Activated naive CD4-positive, alpha-beta T cell treated with Interleukin-2 at 50 U/mL for 16 hours (primary cell): ENCODE measurements around the gene POU2AF1.

Experiments
- DNase-seq: peaks from one replicate; pipeline ENCODE4 v3.0.0-alpha.2; 2020

Gene POU2AF1

DNA sequence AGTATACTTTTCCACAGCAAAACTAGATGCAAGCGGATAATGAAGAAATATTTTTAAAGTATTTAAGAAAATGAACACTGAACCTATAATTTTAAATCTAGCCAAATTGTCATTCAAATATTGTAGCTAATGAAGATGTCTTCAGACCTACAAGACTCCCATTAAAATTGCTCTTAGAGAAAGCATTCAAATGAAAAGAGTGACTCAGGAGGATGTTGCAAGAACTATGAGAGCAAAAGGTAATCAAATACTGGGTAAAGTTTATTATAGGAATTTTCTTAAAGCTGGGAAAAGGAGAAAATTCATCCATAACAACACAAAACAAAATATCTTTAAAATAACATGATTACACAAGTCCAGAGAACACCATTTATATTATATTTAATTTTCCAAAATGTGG is 5.4 kb upstream of the POU2AF1 start:
- DNase-seq: no peak

DNA sequence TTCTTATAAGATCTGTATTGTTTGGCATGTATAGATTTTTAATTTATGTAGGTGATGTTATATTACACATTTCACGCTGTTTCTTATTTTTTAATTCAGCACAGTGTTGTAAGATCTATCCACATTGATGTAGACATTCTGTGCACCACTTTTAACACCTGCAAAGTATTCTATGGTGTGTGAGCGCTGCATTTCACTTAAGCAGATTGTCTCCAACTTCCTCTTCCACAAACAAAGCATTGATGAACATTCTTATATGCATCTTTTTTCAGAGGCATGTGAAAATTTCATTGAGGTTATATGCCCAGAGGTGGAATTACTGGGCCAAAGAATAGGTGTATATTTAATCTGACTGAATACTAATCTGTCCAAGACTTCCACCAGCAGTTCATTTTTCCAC is 3.4 kb upstream of the POU2AF1 start:
- DNase-seq: no peak

DNA sequence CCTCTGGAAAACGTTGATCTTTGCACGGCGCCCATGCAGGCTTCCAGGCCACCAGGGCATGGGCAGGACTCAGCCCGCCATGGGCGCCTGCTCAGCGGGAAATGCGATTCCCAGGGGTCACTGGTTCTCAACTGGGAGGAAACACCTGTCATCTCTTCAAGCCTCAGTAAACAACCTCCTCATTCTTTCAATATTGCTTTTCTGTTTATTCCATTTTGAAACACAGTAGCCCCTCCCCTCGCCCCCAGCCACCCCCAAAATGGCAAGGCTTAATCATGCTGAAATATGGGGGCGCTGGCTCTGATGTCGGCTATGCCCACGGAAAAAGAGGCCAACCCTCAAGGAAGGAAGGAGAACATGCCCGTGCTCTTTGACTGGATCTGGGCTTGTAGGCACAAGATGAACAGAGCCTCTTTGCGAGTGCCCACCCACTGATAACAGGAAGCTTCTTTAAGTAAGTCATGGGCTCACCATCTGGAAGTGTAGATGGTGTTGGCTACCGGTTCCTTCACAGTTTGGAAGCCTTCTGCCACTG is 594 bp upstream of the POU2AF1 start:
- peak; percentile 44 for DNase-seq

DNA sequence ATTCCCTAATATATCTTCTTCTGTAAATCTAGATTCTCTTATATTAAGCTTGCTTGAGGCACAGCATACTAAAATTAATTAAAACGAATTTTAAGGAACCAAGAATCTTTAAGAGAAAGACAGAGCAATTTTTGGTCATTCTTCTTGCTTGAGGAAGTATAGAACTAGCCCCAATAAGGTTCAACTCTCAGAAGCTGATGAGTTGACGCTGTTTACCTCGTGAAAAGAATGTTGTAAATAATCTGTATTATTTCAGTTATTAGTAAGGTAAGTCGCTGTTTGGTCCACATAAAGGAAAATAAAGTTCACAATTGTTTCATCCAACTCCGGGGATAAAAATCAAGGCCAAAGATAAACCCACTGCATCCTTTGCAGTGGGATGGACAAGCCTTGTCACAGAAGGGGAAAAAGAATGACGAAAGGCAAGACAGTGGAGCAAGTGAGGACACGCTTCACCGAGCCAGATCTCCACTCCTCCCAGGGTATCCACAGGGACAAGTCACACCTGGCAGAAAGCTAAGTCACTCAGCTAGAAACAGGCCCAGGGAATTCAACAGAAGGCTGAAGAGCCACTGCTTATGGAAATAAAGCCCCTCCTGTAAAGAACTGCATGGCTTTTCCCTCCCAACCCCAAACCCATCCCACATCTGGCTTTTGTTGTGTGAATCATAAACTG is 752 bp downstream of the POU2AF1 start:
- DNase-seq: no peak

DNA sequence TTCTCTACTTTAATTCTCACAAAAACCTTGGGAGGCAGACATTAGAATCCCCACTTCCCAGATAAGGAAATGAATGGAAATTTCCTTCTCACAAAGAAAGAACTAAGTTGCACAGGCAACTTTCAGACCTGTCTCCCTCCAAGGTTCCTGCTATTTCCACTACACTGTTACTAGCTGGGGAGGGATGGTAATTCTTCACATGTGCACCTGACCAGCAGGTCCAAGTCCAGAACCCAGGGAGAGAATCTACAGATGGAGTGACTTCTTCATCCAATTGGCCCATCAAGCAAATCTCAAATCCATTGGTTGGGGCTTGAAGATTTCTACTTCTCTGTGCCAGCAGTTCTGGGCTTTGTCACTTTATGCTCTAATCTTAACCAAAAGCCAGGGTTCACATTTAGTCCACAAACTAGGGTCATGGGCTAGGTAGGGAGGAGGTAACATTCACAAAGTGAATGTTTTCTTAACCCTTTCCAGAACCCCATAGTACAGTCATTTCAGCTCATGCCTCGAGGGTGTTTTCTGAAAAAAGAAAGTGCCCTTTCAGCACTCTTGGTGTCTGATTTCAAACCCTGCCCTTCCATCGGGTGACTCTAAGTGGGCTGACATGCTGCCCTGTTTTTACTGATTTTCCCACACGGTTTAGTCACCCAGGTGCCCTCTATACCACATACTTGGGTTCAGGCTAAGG is 2.7 kb downstream of the POU2AF1 start:
- peak; percentile 28 for DNase-seq

DNA sequence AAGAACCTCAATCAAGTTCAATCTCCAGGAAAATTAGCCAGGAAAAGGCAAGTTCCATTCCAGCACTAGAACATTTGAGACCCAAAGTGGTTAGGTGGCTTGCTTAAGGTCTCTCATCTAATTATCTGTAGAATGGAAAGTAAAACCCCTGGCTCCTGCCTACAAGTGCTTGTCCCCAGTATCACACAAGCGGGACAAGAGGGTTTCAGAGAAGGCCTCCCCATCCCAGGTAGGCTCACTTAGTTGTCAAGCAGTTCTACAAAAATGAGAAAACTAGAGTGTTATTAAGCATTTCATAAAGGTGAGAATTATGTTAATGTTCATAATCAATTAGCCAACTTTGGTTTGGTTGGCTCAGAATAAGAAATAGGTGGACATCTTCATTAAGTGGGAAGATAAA is 5.5 kb downstream of the POU2AF1 start:
- DNase-seq: no peak

DNA sequence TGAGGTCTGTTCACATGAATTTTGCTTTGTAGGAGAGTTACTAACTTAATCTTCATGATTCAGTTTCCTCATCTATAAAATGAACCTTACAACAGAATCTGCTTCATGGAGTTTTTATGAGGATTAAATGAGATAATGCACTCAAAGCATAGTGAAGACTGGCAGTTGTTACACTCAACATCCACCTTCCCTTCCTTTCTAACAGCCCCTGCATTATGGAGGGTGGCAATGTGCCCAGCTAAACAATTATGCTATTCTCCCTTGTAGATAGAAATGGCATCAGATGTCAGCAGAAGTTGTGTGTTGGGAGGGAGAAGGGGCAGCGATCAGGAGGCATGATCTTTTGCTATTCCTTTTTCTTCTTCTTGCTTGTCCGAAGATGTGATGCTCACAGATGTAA is 6.5 kb downstream of the POU2AF1 start:
- DNase-seq: no peak

DNA sequence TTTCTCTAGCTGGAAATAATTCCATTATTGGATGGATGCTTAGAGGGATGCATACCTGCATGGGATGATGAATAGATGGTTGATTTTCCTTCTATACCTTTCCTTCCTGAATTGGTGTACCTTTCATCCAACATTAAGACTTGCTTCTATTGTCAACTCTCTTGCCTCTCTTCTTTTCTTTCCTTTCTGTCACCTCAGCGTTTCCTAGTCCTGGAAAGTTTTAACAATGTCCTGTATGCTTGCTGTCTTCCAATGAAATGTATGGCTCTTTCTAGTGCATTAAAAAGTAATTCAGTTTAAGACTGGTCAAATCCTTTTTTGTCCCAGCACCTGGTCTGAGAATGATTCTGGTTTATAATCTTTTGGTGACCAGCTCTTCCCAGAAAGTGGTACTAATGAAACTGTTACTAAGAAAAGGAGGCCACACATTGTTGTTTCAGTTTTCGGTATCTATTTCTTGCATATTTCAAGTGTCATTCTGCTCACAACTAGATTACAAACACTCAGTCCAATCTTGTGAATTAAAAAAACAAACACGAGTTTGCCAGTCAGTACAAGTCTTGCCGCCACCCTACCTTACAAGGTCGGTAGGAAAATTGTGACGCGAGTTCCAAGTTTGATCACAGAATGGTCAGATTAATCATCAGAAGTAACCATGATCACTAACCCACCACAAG is 8.0 kb downstream of the POU2AF1 start:
- peak; percentile 34 for DNase-seq

DNA sequence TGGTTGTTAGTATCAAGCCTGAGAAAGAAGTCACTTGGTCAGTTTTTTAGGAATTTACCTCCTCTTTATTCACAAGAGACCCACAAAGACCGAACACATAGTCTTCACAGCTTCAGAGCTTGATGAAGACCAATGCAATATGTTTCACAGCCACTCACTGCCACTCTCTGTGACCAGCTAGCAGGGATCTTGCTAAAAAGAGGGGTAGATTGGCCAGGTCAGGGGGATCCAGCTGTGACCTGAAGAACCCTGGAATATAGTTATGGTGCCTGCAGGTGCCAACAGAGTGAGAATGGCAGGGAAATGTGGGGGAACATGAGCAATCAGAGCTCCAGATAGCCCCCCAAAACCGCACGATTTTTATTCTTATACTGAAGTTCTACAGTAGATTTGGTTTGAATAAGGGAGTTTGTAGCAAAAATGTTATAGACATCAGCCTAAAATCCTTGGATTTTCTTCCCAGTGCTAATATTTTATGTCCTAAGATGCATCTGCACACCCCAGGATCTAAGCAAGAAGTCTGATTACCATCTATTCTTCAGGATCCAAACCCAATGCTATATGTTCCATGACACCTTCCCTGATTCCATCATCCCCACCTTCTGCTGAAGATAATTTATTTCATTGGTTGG is 8.7 kb downstream of the POU2AF1 start:
- DNase-seq: no peak

DNA sequence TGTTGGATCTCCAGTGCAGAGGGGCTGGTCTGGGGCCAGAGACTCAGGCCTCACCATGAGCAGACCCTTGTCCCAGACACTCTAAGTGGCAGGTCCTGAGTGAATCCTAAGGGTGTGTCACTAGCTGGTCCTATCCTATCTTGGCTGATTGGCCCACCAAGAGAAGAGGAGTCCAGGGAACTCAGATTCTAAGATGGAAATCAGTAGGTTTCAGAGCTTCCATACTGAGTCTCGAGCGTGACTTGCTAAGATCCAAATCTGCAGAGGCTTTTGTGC is 10.9 kb downstream of the POU2AF1 start:
- no peak for DNase-seq

DNA sequence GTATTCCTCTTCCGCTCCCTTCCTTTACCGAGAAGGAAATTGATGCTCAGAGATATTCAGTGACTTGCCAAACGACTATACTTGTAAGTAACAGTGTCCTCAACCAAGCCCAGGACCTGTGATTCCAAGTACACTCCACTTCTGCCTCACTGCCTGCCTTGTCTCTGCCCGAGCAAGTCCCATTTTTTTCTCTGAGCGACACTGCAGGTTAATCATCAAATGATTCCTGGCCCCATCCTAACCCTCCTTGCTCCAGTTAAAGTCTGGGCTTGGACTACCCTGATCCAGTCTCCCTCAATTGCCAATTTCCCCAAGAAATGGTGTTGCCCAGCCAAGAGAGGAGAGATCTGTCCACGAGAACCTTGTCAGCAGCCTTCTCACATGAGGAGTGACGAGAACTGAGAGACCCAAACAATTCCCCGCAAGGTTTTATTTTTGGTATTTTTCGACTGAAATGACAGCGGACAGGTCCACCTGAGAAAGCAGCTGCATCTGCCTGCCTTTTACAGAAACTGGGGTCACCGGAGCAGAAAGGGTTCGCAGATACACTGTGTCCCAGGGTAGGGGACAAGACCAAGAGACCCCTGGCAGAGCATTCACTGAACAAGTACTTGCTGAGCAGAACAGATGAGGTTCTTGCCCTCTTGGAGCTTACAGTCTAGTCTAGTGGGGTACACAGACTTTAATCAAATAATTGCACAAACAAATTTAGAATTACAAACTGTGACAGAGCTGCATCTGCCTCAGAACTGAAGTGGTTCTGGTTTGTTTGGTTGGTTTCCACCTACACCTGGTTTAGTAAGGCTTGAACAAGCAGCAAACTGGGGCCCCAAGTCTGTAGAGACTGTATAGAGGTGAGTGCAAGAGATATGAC is 11.4 kb downstream of the POU2AF1 start:
- no peak for DNase-seq

DNA sequence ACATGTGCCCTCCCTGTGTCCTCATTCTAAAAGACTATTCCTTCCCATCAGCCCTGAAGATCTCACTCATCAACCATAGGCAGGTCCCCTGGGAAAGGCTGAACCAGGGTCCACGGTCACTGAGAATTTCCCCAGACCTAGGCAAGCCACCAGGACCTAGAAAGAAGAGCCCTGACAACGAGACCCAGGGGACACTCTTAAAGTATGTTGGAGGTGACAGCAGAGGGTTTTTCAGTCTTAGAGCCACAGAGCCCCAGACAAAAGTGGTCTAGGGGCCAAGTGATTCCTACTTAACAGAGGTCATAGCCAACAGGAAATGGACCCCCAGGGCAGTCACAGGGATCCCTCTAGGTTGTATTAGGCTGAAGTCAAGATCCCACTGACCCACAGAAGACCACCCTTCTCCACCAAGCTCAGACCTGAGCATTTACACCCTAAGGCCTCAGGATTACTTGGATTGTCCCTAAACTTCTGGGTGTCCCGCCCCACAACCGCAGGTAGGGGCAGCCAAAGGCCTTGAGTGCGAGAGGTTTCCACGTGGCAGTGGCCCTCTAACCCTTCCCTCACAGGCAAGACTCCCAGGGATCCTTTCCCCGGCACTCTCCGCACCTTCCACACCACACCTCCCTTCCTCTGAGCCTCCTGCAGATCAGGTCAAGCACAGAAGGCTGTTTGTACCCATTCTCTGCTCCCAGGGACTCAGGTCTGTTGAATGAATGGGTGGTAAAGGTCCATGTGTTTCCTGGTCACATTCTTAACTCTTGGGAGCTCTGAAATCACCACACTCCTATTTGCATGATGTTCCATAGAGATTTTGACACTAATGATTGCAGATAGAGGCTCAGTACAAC is 12.3 kb downstream of the POU2AF1 start:
- no peak for DNase-seq

DNA sequence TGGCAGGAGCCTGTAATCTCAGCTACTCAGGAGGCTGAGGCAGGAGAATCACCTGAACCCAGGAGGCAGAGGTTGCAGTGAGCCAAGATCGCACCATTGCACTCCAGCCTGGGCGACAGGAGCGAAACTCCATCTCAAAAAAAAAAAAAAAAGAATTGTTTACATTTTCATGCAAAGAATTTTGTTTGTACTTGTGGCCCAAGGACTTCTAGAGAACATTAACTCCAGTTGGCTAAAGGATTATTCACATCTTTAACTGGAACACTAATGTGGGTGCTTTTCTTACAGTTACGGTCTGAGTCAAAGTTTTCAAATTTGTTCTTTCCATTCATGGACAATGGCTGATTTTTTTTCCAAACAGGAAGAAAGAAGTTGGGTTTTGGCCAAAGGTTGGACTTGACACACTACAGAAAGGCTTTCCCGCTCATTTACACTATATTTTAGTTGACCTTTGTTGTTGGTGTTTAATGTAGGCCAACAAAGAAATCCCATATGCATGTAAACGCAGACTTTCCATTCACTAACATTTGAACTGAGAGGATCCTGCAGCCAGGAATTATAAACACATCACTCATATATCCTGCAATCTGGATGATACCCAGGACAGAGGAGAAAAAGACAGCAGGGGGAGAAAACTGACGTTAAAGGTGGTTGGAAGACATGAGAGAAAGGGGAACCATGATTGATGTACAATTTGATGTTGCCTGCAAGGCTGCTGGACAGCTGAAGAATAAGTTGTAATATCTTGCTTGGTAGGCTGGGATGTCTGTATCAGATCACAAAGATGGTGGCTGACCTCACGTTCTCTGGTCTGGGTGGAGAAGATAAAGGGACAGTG is 13.1 kb downstream of the POU2AF1 start:
- DNase-seq: no peak

DNA sequence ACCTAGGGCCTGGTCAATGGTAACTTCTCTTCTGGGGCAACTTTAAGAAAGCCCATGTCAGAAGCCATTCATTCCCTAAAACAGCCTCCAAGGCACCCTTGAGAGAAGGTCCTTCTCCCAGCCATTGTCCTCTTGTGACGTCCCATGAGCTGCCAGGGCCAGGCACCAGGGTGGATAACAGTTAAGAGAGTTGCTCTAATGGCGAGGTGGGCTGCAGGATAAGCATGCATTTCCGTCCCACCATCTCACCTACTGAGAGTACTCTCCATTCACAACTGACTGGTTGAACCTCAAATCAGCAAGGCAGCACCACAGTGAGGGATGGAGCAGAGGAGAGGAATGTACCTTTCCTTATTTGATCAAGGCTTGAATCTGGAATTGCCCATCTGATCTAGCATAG is 14.6 kb downstream of the POU2AF1 start:
- DNase-seq: no peak

DNA sequence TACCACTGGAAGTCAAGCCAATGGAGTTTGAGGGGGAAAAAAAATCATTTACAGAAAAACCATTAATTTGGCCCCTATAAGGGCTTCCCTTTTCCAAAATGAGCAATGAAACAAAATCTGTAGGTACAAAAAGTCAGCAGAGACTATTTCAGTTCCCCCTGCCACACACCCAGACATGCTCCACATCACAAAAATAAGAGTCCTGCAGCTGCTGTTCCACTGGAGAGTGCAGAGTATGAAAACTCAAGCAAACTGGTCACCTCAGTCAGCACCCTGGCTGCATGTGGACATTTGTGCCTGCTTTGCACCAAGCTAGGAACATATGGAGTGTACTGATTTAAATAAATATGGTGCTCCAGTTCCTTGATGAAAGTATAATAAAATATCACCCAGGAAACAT is 15.1 kb downstream of the POU2AF1 start:
- no peak for DNase-seq

DNA sequence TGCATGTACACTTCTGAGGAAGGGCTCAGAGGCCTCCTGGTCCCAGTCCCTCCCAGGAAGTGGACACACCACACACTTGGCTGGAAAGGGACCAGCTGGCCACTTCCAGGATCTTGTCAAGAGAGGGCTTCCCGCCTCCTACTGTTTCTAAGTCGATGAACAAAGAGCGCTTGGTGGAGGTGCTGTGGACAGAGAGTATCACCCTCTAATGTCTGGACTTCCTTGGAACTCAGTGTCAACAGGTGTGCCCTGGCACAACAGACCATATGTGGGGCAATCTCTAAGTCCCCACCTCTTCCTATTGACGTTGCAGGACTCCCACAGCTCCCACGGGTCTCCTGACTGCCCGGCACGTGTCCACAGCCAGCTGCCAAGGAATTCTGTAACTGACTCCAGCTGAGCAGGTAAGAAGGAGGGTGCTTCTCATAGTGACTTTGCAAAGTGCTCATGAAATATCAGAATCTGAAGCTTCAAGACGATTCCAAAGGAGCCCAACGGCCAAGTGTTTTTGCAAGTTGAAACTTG is 16.1 kb downstream of the POU2AF1 start:
- DNase-seq: no peak

DNA sequence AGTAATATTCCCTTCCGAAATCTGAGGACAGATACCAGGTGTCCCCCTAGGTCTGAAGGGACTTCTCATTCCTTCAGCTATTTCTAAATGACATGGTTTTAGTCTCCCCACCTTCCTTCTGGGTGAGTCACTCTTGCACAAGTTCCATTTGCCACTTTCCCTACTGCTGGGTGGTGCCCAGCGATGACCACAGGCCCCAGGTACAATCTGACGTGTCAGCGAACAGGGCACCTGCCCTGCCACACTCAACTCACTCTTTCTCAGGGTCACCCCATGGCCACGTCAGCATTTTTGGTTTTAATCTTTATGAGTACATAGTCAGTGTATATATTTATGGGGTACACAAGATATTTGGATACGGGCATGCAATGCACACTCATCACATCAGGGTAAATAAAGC is 17.2 kb downstream of the POU2AF1 start:
- DNase-seq: no peak

DNA sequence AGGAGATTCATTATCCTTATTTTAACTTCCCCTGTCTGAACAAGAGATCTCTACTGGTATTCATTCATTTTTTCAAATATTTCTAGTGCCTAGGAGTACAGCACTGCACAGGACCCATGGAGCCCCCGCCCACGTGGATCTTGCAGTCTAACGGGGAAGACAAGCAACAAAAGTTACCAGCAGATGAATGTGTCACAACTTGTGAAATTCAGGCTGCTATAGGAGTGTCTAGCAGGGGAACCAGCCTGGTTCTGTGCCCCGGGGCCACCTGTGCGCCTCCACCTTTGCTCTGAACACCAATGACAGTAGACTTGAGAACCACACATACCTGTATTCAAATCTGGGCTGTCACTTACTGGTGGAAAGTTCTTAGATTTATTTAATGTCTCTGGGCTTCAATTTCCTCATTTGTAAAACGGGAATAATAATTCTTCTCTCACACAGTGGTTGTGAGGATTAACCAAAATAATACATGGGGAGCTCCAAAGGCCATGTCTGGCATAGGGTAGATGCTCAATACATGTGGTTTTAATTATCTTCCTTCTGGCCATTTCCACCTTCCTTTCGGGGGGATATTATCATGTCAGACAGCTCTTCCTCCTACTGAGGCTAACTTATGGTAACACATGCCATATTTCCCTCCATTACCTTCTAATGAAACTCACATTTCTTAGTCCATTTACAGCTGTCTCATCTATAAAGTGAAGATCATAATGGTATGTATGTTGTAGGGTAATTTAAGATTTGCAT is 17.8 kb downstream of the POU2AF1 start:
- no peak for DNase-seq

DNA sequence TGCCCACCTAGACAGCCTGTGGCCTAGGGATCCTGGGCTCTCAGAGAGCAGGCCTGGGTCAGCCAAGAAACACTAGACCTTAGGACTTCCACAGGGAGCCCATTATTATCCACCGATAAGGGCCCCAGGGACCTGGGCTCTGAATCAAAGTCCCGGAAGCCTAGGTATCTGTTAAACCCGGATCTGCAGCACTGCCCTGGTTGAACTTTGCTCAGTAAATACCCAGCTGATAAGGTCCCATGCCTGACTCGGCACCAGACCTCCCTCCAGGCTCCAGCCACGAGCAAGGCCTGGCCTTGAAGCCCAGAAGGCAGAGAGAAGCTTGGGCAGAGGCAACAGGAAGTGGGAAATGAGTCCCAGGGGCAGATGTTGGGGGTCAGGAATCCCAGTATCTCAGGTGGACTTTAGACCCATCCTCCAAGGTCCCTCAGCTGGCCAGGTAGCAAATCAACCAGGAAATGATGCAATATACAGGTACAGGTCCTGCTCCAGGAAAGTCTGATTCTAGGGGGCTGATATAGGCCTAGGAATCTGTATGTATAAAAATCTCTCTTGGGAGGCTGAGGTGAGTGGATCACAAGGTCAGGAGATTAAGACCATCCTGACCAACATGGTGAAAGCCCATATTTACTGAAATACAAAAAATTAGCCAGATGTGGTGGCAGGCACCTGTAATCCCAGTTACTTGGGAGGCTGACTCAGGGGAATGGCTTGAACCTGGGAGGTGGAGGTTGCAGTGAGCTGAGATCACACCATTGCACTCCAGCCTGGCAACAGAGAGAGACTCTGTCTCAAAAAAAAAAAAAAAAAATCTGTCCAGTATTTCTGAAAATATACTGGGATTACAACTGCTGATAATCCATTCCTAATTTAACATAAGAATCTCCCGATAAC is 18.7 kb downstream of the POU2AF1 start:
- DNase-seq: no peak
